Islet of Langerhans (tissue), 1 donor: ENCODE results near the gene OSBPL1A.
"Not testable (repeated sequence)": the region's sequence is repeated elsewhere in the genome, so short reads cannot be mapped to it uniquely, and the experiment has no call there.

ENCODE experiments used
- FAIRE-seq: peaks from one replicate; lab custom pipeline; 2011; peaks lifted over from hg19 to GRCh38; lab: Jason Lieb, UNC

The OSBPL1A gene

DNA sequence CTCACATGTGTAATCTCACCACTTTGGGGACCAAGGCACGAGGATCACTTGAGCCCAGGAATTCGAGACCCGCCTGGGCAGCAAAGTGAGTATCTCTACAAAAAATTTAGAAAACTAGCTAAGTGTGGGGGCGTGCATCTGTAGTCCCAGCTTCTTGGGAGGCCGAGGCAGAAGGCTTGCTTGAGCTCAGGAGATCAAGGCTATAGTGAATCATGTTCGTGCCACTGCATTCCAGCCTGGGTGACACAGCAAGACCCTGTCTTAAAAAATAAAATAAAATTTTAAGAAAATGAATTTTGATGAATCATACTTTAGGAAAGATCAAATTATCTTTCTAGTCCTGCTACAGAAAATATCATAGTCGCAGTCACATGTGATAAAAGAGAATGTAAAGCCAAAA is 211.8 kb downstream of the OSBPL1A start:
- FAIRE-seq: no peak

DNA sequence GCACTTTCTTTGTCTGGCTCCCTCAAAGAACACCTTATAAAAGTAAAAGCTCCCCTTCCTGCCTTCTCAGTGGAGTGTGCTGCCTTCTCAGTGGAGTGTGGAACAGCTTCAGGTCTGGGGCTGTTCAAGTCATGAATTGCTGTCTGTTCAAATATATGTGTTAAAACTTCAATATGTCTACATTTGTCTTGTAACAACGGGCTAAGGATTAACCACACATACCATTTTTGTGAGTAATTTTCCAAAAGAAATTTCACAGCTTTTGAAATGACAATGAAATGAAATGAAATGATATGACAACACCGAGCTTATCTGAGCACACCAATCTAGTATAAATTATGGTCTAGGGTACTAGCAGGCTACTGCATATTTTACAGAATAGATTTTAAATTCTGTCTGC is 215.8 kb downstream of the OSBPL1A start:
- no peak for FAIRE-seq

DNA sequence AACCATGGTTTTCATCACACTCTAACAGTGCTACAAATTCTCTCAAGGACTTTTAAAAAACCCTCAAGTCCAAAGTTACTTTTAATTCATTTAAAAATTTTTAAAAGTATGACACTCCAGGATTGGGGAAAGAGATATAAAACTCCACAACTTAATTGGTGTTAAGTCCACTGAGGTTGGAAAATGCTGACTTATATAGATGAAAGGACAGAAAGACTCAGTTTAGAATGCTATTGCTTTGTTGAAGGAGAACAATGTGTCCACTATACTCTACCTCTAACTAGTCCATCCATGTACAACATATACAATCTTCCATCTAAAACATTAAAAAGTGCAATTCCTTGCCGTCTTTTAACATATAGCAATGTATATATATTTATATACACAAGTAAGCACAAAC is 217.6 kb downstream of the OSBPL1A start:
- no peak for FAIRE-seq

DNA sequence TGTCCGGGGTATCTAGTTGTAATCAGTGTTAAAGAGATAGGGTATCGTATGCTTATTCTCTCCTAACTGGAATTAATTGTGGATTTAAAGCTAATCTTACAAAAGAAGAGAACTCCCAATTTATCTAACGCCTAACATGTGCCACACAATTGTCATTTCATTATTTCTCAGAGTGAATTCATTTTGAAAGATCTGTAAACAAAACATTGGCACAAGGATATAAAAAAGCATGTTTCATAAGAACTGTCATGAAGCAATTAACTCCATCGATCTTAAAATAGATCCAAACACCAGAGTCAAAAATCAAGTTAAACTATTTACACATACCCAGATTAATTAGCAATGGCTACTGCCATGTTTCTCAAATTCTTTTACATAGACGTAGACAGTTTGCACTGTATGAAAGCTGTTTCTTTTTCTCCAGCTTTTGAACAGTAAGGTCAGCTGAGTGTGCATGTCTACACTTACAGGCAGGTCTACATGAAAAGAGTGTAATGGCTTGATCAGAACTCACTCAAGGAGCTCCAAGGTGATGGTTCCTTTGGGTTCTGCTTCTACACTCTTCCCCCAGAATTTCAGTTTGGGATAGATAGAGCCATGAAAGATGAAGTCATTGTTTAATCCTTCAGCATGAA is 220.0 kb downstream of the OSBPL1A start:
- no peak for FAIRE-seq

DNA sequence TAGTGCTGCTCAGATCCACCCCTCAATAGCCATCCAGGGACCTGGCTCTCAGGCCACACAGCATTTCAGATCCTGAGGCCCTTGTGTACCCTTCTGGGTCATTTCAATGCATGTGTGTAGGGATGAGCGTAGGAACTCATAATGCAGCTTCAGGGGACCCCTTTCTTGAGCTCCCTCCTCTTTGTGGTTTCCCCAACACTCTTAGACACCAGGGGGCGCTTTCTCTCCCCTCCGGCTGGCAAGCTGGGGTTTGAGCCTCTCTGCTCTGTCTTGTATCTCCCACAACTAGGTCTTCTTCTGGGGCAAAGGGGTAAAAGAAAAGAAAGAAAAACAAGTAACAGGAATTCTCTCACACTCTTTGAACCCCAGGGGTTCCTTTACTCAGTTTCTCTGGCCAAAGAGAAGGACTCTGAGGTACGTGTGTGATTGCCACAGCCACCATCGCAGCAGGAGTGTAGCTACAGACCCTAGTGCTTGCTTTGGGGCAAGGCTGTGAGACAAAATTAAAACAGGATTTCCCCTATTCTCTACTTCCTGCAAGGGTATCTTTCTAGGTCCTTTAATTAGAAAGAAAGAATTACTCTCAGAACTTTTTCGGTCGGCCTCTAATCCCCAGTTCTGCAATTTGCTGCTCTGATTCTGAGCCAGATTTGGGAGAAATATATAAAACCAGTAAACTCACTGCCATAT is 220.8 kb downstream of the OSBPL1A start:
- FAIRE-seq: no peak

DNA sequence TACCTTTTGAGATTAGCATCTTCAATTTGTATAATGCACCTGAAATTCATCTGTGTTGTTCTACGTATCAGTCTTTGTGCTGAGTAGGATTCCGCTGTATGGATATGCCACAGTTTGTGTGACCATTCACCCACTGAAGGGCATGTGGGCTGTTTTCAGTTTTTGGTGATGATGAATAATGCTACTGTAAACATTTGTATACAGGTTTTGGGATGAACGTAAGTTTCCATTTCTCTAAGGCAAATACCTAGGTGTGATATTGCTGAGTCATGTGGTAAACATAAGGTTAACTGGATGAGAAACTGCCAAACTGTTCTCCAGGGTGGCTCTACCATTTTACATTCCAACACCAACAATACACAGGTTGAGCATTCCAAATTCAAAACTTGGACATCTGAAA is 223.6 kb downstream of the OSBPL1A start:
- no peak for FAIRE-seq

DNA sequence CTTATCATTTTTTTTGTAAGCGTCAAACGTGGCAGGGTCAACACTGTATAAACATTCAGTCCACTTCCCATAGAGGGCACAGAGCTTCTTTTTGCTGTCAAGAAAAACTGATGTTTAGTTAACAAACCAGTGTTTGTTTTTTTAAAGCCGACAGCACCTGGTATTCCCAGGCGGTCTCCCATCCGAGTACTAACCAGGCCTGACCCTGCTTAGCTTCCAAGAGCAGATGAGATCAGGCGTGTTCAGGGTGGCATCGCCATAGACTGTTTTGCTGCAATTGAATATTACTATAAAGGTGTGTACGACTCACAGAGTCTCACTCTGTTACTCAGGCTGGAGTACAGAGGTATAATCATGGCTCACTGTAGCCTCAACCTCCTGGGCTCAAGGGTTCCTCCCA is 227.3 kb downstream of the OSBPL1A start:
- no peak for FAIRE-seq

DNA sequence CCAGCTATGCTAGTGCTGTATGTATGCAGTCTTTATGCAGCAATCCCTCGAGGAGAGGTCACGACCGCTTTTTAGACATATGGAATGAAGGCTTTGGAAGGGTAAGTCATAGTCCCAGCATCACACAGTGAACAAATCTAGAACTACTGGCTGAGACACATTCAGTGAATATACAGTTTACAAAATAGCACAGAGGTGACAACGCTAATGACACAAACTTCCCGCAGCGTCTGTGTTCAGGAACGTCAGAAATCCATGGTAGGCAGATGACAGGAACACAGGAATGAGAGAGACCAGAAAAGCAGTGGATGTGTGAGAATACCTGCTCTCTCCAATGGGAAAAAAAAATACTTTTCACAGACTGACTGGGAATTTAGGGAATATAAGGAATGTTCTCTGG is 229.1 kb downstream of the OSBPL1A start:
- FAIRE-seq: no peak

DNA sequence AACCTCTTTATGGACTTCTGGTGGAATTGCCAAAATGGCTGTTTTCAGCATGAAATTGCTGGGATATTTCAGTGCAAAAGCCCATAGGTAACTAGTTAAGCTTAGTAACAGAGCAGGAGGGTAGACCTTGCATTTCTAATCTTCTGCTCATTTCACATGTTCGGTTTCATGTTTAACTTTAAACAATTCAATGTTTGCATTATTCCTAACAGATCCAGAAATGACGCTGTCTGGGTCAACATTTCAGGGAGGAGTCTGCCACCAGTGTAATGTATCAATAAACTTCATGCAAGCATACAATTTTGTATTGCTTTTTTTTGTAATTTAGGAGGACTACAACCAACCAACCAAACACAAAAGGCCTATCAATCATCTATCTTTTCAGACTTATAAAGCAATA is 236.3 kb downstream of the OSBPL1A start:
- FAIRE-seq: no peak

DNA sequence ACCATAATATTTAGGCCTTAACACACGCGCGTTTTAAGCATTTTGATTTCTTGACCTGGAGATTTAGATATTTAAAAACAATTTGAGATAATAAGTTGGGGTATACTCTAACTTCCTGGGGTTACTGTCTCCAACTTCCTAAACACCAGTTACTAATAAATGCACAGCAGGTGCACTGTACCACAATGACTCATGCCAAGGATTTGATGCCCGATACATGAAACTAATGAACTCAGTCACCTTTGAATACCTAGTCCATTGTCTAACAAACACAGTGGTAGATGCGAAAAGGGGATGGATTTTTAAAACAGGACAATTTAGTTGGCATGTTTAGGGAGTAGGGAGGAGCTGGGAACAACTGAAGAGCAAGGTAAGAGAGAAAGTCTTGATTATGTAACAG is 237.5 kb downstream of the OSBPL1A start:
- no peak for FAIRE-seq

DNA sequence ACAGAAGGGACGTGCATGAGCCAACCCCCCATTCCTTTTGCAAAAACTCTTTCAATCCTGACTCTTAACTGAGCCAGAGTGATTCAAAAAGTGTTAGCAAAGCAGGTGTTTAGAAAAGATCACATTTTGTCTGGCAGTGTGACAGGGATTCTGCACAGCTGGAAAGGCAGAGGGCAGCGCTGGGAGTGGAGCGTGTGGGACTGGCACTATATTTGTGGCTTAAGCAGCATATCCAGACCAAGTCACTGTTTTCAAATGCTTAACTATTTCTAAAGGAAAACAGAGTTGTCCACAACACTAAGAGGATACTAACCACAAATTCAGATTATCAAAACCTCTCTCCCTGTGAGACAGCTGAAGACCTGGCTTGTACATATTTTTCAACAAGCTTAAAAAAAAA is 239.8 kb downstream of the OSBPL1A start:
- no peak for FAIRE-seq

DNA sequence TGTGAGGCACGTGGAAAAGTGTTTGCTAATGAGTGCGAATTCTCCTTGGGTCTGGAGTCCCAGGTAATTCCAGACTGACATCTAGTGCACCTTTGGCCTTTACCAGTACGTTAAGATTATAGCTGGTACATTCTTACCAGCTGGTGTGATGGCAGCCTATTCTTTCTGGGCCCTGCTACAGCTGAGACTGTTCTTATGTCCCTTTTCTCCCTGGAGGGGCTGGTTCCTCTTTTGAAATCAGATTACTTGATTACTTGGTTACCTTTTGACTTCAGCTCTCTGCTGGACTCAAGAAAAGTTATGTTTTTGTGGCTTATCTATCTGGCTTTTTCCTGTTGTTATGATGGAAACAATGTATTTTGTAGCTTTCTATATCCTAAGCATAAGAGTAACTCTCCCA is 244.2 kb downstream of the OSBPL1A start:
- FAIRE-seq: no peak

DNA sequence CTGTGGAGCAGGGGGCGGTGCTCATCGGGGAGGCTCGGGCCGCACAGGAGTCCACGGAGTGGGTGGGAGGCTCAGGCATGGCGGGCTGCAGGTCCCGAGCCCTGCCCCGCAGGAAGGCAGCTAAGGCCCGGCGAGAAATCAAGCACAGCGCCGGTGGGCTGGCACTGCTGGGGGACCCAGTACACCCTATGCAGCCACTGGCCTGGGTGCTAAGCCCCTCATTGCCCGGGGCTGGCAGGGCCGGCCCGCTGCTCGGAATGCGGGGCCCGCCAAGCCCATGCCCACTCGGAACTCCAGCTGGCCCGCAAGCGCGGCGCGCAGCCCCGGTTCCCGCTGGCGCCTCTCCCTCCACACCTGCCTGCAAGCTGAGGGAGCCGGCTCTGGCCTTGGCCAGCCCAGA is 248.0 kb downstream of the OSBPL1A start:
- FAIRE-seq: not testable (repeated sequence)

DNA sequence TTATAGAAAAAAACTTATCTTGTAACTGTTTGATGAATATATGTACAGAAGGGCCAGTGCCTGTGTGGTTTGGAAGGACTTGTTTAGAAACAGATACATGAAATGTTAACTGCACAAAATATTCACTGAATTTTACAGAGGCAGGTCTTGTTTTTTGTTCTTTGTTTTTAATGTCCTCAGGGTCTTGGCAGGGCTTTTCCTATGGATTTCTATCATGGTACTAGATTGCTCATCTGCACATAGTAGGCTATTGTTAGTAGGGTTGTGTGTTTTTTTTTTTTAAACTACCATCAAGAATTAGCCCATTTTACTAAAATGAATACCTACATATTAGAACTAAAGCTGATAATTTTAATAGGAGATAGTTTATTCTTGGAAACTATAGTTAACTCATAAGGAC is 255.2 kb downstream of the OSBPL1A start:
- no peak for FAIRE-seq

DNA sequence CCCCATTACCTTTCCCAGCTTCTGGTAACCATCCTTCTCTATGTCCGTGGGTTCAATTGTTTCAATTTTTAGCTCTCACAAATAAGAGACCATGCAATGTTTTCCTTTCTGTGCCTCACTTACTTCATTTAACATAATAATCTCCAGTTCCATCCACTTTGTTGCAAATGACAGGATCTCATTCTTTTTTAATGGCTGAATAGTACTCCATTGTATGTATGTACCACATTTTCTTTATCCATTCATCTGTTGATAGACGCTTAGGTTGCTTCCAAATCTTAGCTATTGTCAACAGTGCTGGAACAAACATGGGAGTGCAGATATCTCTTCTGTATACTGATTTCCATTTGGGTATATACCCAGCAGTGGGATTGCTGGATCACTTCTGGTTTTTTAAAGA is 256.9 kb downstream of the OSBPL1A start:
- no peak for FAIRE-seq

DNA sequence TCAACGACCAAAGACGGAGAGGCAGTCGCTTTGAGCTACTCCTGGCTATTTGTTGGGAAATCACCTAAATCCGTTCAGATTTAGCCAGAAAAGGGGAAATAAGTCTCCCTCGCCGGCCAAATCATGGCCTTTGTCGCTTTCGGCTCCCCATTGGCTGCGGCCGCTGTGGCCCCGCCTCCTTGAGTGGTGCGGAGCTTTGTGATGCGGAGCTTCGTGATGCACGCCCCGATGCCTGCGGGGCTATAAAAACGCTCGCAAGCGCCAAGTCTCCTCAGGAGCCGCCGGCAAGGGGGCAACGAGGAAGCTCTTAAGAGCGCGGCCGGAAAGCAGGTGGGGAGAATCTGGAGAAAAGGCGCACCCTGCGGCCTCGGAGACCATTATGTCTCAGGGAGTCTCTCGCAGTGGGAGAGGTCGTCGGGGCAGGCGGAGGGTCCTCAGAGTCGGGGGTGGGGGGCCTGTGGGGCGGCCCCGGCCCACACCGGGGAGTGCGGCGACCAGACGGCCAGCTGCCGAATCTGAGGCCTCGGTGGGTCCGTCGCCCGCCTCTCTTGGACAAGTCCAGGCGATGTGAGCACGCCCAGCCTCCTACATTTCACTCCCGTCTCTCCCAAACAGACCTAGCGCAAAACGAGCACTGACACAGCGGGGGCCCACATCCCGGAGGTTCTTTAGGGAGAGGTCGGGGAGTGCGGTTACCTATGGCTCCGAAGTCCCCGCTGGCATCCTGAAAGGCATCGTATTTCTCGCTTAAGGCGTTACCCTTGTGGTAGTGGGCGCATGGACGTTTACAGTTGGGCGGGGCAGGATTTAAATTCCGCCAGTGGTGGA is 258.6 kb downstream of the OSBPL1A start, which contains the start of gene CABYR:
CABYR (plus strand) TSS at position 274 of the 828 bp plus-strand sequence. CDS start 4,053 bp downstream, outside the sequence.
- FAIRE-seq: no peak

DNA sequence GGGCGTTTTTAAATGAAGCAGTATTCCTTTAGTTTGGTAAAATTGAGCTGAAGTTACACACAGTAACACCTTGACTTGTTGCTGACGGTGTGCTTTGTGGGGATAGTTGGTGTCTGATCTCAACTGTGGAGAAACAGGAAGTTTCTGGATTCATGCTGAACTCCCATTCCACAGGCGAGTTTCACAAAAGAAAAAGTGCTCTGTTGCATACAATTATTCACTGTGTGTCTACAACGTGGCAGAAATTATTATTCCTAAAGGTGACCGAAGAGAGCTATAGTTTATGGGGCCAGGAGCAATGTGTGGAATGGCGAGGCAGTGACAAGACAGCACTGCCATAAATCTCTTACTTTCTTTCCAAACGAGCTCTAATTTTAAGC is 259.2 kb downstream of the OSBPL1A start:
- FAIRE-seq: no peak

DNA sequence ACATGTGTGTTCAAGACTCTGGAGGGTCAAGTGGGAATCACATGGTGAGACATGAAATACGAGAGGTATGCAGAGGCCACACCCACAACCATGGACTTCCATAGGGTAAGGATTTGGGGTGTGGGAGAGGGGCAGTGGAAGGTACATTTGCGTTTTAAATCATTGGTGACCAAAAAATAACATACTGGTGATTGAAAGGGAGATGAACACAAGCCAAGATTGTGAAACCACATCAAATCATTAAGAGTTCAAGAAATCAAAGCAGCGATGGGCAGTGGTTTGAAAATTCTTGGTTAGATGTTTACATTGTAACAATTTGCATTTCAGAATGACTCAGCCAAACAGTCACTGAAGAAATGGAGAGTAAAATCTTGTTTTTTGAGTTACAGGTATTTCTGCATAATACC is 260.7 kb downstream of the OSBPL1A start:
- no peak for FAIRE-seq

DNA sequence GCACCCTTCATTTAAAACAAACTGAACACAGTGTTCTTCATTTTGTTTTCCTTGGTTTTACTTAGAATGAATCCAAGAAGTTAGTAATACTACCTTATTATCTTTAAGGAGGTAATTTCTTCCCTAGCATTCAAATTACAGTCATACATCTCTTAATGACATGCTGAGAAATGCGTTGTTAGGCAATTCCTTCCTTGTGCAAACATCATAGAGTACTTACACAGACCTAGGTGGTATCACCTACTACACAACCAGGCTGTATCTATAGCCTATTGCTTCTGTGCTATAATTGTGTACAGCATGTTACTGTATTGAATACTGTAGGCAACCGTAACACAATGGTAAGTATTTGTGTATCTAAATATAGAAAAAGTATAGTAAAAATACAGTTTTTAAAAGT is 267.1 kb downstream of the OSBPL1A start:
- peak; percentile 53 for FAIRE-seq

DNA sequence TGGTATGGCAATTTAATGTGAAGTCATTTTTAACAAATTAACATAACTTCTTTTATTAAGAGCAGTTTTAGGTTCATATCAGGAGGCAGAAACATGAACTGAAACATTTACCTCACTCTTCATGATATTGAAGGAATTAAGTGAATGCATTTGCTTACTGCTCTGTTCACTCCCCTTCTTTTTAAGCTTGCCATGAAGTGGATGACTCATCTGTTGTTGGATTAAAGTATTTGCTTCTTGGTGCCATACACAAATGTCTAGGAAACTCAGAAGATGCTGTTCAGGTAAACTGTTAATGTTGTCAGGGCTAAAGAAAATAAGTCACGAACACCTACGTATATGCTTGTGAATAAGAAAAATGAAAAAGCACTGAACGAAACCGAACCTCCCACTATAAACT is 268.9 kb downstream of the OSBPL1A start:
- no peak for FAIRE-seq

DNA sequence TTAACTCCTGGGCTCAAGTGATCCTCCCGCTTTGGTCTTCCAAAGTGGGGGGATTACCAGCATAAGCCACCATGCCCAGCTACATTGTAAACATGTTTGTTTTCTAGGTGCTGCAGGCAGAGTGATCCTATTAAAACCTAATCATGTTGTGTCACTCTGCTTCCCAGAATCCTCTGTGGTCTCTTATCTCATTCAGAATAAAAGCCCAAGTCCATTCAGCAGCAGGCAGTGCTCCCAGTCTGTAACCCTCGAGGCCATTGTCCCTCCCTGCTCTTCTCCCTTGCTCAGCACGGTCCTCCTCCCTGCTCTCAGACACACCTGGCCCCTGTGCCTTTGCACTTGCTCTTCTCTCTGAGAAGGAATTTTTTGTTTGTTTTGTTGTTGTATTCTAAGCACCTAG is 269.9 kb downstream of the OSBPL1A start:
- no peak for FAIRE-seq

DNA sequence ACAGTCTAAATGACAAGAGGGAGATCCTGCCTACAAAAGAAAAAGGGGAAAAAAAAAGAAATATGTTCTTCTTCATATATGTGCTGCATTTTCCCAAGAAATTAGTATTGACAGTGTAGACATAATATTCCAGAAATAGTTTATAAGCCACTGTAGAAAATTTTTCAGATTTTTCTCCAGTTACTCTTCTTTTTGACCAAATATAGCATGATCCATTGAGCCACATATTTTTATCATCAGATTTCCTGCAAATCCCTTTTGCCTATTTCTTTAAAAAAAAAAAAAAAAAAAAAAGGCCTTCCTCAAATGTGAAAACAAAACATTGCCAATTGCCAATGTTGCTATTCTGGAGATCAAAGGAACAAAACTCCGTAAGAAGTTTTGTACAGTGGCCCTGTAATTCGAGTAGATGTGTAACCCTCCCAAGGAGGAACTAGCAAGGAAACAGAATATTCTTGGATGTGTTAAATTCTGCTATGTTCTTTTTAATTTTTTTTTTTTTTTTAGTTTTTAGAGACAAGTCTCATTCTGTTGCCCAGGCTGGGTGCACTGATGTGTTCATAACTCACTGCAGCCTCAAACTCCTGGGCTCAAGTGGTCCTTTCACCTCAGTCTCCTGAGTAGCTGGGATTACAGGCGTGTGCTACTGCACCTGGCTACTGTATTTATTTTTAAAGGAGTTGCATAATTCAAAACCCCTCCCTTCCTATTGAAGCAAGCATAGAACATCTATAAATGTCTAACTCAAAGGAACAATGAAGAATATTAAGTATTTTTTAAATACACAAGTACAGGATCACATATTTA is 271.3 kb downstream of the OSBPL1A start:
- no peak for FAIRE-seq

DNA sequence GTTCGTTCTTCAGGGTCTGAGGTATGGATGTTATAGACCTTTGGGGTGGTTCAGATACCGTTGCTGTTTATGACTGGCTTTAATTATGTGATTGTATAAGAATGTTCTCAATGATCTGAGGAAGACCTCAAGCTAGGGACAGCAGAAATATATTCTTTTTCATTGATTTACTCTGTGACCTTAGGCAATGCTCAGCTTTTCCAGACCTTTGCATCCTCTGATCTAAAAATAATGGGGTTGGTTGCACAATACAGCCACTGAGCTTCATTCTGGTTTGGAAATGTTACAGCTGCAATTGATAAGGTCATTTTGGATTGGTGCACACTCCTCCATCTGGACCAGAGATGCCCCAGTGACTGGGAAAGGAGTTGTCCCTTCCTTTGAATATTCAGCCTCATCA is 276.0 kb downstream of the OSBPL1A start:
- FAIRE-seq: no peak
